Prostate gland (tissue), 1 donor: ENCODE data around the gene WDR73.

Experiments used
- POLR2A ChIP-seq: fragments of 450-650 bp; IDR thresholded peaks from one replicate; pipeline ENCODE4 v1.6.1; 2016; ENCODE audit warnings: antibody characterized with exemption, mild to moderate bottlenecking
- POLR2AphosphoS5 ChIP-seq: sonication (generic); formaldehyde crosslinking; IDR thresholded peaks from one replicate; pipeline ENCODE4 v1.6.1; 2017; ENCODE audit warnings: antibody characterized with exemption

DNA sequence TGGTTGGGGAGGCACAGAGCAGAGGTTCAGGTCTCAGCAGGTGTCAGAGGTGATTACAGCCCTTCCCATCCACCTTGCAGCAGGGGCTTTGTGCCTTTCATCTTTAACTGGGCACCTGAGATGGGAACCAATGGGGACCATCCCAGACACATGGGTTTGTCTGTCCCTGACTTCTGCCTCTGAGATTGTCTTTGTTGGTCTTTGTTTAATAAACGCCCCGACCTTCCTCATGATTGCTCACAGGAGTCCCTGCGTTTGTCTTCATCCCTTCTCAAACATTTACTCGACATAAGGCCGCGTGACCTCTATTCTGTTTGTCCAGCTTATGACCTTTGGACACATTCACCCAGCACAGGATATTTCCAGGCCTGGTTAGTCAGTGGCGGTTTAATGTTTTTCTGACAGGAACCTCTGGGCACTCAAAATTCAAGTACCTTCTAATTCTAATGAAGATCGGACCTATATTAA lies 47.4 kb downstream of the WDR73 start:
- TF ChIP-seq POLR2AphosphoS5 (no peak), POLR2A (no peak)
